GM10266 (cell line): ENCODE data around the gene UNC13C.
A peak's percentile ranks its signal among the peaks of the same experiment; 100 is the strongest.

Experiments used
- DNase-seq: peaks from one replicate; pipeline ENCODE4 v3.0.0; 2012; ENCODE audit errors: extremely low spot score
- TF ChIP-seq, protein P1 (sequence below): IDR thresholded peaks from 2 replicates; pipeline ENCODE4 v1.5.1; 2012; ENCODE audit warnings: mild to moderate bottlenecking, low read depth; ENCODE audit not compliant: control insufficient read depth, insufficient read depth; ENCODE audit errors: missing control alignments

UNC13C gene

DNA sequence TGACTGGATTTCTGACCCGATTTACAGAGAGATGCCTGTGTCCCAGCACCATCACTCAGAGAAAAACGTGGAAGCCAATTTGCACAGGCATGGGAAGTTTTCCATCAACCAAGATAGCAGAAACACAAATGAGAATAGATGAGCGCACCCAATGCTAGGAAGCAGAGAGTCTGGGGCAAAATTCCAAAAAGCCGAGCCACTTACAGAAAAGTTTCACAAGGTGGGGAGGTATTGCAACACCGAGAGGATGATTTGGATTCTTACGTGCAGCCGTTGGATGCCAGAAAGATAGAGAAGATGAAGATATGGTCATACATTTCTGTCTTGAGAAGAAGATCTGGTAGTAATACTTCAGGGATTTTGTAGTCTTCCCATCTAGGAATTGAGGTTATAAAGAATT, 57.4 kb downstream of the UNC13C start:
- no peak for DNase-seq
- TF ChIP-seq, protein P1, sequence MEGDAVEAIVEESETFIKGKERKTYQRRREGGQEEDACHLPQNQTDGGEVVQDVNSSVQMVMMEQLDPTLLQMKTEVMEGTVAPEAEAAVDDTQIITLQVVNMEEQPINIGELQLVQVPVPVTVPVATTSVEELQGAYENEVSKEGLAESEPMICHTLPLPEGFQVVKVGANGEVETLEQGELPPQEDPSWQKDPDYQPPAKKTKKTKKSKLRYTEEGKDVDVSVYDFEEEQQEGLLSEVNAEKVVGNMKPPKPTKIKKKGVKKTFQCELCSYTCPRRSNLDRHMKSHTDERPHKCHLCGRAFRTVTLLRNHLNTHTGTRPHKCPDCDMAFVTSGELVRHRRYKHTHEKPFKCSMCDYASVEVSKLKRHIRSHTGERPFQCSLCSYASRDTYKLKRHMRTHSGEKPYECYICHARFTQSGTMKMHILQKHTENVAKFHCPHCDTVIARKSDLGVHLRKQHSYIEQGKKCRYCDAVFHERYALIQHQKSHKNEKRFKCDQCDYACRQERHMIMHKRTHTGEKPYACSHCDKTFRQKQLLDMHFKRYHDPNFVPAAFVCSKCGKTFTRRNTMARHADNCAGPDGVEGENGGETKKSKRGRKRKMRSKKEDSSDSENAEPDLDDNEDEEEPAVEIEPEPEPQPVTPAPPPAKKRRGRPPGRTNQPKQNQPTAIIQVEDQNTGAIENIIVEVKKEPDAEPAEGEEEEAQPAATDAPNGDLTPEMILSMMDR = no peak

DNA sequence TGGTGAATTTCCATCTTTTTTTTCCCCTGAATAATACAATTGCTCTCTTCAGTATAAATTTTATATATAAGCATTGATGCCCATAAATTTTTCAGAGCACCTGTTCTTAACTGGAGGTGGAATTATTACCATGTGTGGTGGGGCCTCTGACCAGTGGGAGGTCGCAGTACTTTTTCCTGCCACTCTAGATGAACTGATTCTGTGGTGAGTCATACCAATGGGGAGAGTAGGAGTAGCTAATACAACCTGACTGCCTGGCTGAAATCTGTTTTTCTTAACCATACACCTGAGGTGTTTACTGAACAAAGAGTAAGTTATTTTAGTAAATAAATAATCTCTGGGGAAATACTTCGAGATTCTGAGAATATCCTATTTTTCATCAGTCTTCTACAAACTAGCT, 67.2 kb downstream of the UNC13C start:
- TF ChIP-seq, protein P1 = no peak
- DNase-seq = no peak

DNA sequence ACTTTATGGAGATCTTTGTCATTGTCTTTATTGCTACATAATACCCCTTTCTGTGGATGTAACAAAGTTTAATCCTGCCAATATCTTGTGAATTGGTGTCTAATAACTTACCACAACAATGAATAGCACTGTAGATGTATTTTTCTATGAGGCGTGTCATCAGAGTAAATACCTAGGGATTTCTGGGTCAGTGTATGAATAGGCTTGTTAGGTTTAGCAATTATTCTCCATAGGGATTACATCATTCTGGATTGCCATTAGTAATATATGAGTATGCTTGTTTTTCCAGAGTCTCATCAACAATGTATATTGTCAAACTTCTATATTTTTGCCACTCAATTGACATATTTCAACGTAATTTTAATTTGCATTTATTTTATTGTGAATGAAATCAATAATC, 67.9 kb downstream of the UNC13C start:
- TF ChIP-seq, protein P1 = no peak
- DNase-seq = no peak

DNA sequence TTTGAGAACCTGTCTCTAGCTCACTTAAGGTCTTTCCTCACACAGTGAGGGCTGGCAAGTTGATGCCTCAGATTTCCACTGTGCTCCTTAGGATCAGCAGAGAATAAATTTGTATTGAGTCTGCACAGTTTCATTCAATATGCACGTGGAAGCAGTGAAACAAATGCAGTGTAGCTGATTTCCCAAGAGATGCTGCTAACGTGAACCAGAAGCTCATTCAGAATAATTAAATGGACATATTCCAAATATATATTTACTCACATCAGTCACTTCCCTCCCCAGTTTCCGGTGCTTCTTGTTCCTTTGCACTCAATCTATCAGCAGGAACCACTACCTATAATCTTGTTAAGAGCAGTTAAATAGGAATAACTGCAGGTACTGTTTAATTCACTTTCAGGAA, 86.1 kb downstream of the UNC13C start:
- no peak for DNase-seq
- TF ChIP-seq, protein P1 = no peak

DNA sequence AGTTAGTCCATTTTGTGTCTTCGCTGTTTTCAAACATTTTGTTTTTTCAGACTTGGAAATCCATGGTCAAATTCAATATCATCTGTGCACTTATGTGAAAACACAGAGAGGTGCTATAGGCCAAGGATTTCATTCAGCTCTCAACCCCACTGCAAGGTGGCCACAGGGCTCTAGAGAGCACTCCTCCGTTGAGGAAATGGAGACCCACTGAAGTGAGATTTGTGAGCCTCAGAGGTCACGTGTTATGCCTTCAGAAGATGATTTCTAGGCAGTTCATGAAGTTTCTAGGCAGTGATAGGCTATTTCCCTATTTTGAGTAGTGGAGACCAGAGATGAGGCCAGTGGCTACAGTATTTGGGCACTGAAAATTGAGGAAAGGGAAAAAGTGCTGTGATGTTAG, 88.2 kb downstream of the UNC13C start:
- no peak for DNase-seq
- TF ChIP-seq, protein P1 = no peak

DNA sequence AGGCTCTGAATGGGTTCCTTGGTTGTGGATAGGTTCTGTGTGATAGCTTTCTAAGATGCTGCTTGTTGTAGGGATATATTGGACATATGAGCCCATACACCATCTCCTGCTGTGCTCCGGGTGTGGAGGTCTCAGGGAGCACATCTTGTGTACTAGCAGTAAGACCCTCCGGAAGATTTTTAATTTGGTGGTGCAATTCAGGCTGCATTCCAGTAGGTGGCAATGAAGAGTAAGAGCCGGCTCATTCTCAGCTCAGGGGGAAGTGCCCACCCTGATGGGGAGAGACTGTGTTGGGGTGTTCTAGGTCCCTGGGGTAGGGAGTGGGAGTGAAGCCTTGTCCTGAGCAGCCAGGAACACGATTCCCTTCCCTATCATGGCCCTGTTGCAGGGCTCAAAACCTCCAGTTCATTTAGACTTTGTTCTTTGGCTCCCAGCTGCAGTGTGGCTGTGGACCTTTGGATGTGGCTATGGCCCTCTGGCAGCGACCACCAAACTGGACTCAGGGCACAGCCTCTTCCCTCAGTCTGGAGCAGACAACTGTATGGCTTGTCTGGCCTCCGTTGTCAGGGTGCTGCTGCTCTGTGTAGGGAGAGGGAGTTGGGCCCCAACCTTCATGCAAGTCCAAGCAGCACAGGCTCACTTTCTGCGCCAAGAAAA, 104.7 kb downstream of the UNC13C start:
- TF ChIP-seq, protein P1 = peak; percentile 67
- peak; percentile 15 for DNase-seq

DNA sequence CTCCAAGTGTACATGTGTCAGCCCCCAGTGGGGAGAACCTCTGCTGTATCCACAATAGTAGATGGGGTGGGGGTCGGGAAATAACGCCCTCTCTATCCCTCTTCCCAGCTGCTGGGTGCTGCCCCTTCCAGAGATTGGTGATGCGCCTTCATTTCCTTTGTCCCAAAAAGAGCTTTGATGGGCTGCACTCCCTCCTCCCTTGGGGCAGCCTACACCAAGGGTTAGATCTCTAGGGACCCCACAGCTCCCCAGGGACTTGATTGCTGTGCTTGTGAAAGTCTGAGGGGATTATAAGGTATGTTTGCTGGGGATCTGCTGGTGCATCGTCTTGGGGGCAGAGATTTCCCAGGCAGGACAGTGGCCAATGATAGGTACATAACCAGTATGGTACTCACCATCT, 105.3 kb downstream of the UNC13C start:
- TF ChIP-seq, protein P1 = no peak
- DNase-seq = no peak
